GM04504 (cell line): ENCODE measurements around the gene C16orf96.

Experiments
- DNase-seq: peaks from one replicate; pipeline ENCODE4 v3.0.0-alpha.2; 2012; ENCODE audit warnings: low read depth

The C16orf96 gene

GRCh38 chr16:4649744-4650442, 93.8 kb downstream of the C16orf96 start:
- DNase-seq: no peak
